ENCODE measurements around the gene GLYAT.
"Not testable (repeated sequence)": the region's sequence is repeated elsewhere in the genome, so short reads cannot be mapped to it uniquely, and the experiment has no call there.

The GLYAT gene

GRCh38 chr11:58742981-58743880 lies 11.5 kb upstream of the GLYAT start:
- no peak for DNase-seq

GRCh38 chr11:58742140-58742539 lies 10.4 kb upstream of the GLYAT start:
- no peak for DNase-seq

- DNase-seq = no peak
Observed at GRCh38 chr11:58741127-58741526, 9.4 kb upstream of the GLYAT start.

GRCh38 chr11:58740447-58740846 lies 8.7 kb upstream of the GLYAT start:
- DNase-seq = no peak

- DNase-seq = no peak
Observed at GRCh38 chr11:58739725-58740430, 8.1 kb upstream of the GLYAT start.

GRCh38 chr11:58734681-58735490 lies 3.1 kb upstream of the GLYAT start:
- no peak for DNase-seq

- no peak for DNase-seq
Observed at GRCh38 chr11:58730507-58731089, 1.1 kb downstream of the GLYAT start.

- no peak for DNase-seq
Observed at GRCh38 chr11:58727415-58727797, 4.3 kb downstream of the GLYAT start.

GRCh38 chr11:58726737-58727414 lies 4.9 kb downstream of the GLYAT start:
- no peak for DNase-seq

GRCh38 chr11:58719406-58720117 lies 12.2 kb downstream of the GLYAT start:
- no peak for DNase-seq

GRCh38 chr11:58712531-58712930 lies 19.2 kb downstream of the GLYAT start:
- DNase-seq = no peak

GRCh38 chr11:58711832-58712231 lies 19.9 kb downstream of the GLYAT start:
- DNase-seq = no peak

GRCh38 chr11:58707767-58708166 lies 24.0 kb downstream of the GLYAT start:
- DNase-seq = no peak

- not testable (repeated sequence) for DNase-seq
Observed at GRCh38 chr11:58696825-58697224, 34.9 kb downstream of the GLYAT start.

- no peak for DNase-seq
Observed at GRCh38 chr11:58693026-58693425, 38.7 kb downstream of the GLYAT start.

GRCh38 chr11:58691675-58692074 lies 40.1 kb downstream of the GLYAT start:
- no peak for DNase-seq

- DNase-seq = no peak
Observed at GRCh38 chr11:58688789-58689503, 42.8 kb downstream of the GLYAT start.

GRCh38 chr11:58685973-58686722 lies 45.6 kb downstream of the GLYAT start:
- DNase-seq = no peak

GRCh38 chr11:58682660-58683059 lies 49.1 kb downstream of the GLYAT start:
- DNase-seq = not testable (repeated sequence)

- DNase-seq = not testable (repeated sequence)
Observed at GRCh38 chr11:58677536-58677935, 54.2 kb downstream of the GLYAT start.

Data from NCI-H1417 (cell line).